WTC11 (cell line): Measurements from ENCODE around the gene ZFAND3. TPM values are rescaled to one million over a fixed set of nuclear protein-coding genes. Genes with fewer than 3 reads are reported as not detected.

ENCODE experiments used
- ATAC-seq: fragments of 200-7000 bp; cut with Tn5 transposase; 2 replicates; pipeline ENCODE4 v1.10.0; 2021; ENCODE audit warnings: mild to moderate bottlenecking, moderate library complexity
- CTCF ChIA-PET: fragments of 300-600 bp; sonication (Branson Sonifier 250); formaldehyde crosslinking; loops from one replicate; lab custom pipeline; 2021; ENCODE audit warnings: antibody characterized with exemption; lab: Charles Lee
- POLR2A ChIA-PET: fragments of 350-600 bp; sonication (Branson Sonifier 250); formaldehyde crosslinking; loops from one replicate; lab custom pipeline; 2021; ENCODE audit warnings: antibody characterized with exemption; lab: Charles Lee
- DNase-seq: peaks from one replicate; pipeline ENCODE4 v3.0.0; 2021; ENCODE audit warnings: low spot score
- H3K27ac Mint-ChIP-seq: 2 replicates; pipeline ENCODE4 v1.8.0; 2021; ENCODE audit warnings: mixed read lengths
- H3K27me3 Mint-ChIP-seq: 2 replicates; pipeline ENCODE4 v1.8.0; 2021; ENCODE audit warnings: low read depth, mild to moderate bottlenecking, moderate library complexity, mixed read lengths
- H3K36me3 Mint-ChIP-seq: 2 replicates; pipeline ENCODE4 v1.8.0; 2021; ENCODE audit warnings: mixed read lengths
- H3K4me1 Mint-ChIP-seq: 2 replicates; pipeline ENCODE4 v1.8.0; 2022; ENCODE audit warnings: mixed read lengths
- H3K4me3 Mint-ChIP-seq: 2 replicates; pipeline ENCODE4 v1.8.0; 2021; ENCODE audit warnings: mild to moderate bottlenecking, moderate library complexity, mixed read lengths
- H3K9me3 Mint-ChIP-seq: 2 replicates; pipeline ENCODE4 v1.8.0; 2021; ENCODE audit warnings: mixed read lengths
- AFF4 ChIP-seq: sonication (generic); formaldehyde crosslinking; IDR thresholded peaks from 2 replicates; pipeline ENCODE4 v1.8.1; 2023; ENCODE audit warnings: mild to moderate bottlenecking, missing genetic modification reagents, borderline replicate concordance
- ATF1 ChIP-seq: sonication (generic); formaldehyde crosslinking; IDR thresholded peaks from 2 replicates; pipeline ENCODE4 v1.8.1; 2023; ENCODE audit warnings: mild to moderate bottlenecking, moderate library complexity, missing genetic modification reagents
- CBFB ChIP-seq: sonication (generic); formaldehyde crosslinking; IDR thresholded peaks from 2 replicates; pipeline ENCODE4 v1.8.1; 2022; ENCODE audit warnings: mild to moderate bottlenecking, low read depth, missing genetic modification reagents
- CDX4 ChIP-seq: fragments of 250-450 bp; sonication (Bioruptor Pico); IDR thresholded peaks from 2 replicates; pipeline ENCODE4 v1.9.0; 2021; ENCODE audit warnings: moderate library complexity, mild to moderate bottlenecking, inconsistent platforms, borderline replicate concordance
- CTCF ChIP-seq: fragments of 200-600 bp; IDR thresholded peaks from 2 replicates; pipeline ENCODE4 v1.8.0; 2022; ENCODE audit warnings: antibody characterized with exemption
- ELF4 ChIP-seq: sonication (generic); formaldehyde crosslinking; IDR thresholded peaks from 2 replicates; pipeline ENCODE4 v1.8.1; 2022; ENCODE audit warnings: low read depth, mild to moderate bottlenecking, moderate library complexity, missing genetic modification reagents
- ERG ChIP-seq: fragments of 250-450 bp; sonication (Bioruptor Pico); IDR thresholded peaks from 2 replicates; pipeline ENCODE4 v1.8.0; 2021; ENCODE audit warnings: mild to moderate bottlenecking
- FOXJ3 ChIP-seq: sonication (generic); formaldehyde crosslinking; IDR thresholded peaks from 2 replicates; pipeline ENCODE4 v1.9.0; 2021; ENCODE audit warnings: missing genetic modification reagents, mild to moderate bottlenecking, borderline replicate concordance
- FOXK1 ChIP-seq: sonication (generic); formaldehyde crosslinking; IDR thresholded peaks from 2 replicates; pipeline ENCODE4 v1.8.0; 2022; ENCODE audit warnings: mild to moderate bottlenecking, moderate library complexity, missing genetic modification reagents
- JUN ChIP-seq: sonication (generic); formaldehyde crosslinking; IDR thresholded peaks from 2 replicates; pipeline ENCODE4 v1.8.0; 2023; ENCODE audit warnings: mild to moderate bottlenecking, missing genetic modification reagents
- KAT7 ChIP-seq: sonication (generic); formaldehyde crosslinking; IDR thresholded peaks from 2 replicates; pipeline ENCODE4 v1.8.1; 2023; ENCODE audit warnings: missing genetic modification reagents, mild to moderate bottlenecking, borderline replicate concordance
- MXD4 ChIP-seq: fragments of 250-450 bp; sonication (Bioruptor Pico); IDR thresholded peaks from 2 replicates; pipeline ENCODE4 v1.8.0; 2021; ENCODE audit warnings: mild to moderate bottlenecking, moderate library complexity, borderline replicate concordance
- MYBL2 ChIP-seq: sonication (generic); formaldehyde crosslinking; IDR thresholded peaks from 2 replicates; pipeline ENCODE4 v1.8.1; 2023; ENCODE audit warnings: mild to moderate bottlenecking, moderate library complexity, missing genetic modification reagents
- NFATC4 ChIP-seq: fragments of 250-450 bp; sonication (Bioruptor Pico); IDR thresholded peaks from 2 replicates; pipeline ENCODE4 v1.9.0; 2021; ENCODE audit warnings: mild to moderate bottlenecking
- NR3C1 ChIP-seq: sonication (generic); formaldehyde crosslinking; conservative IDR thresholded peaks from 2 replicates; pipeline ENCODE4 v1.8.1; 2023; ENCODE audit warnings: low read depth, mild to moderate bottlenecking, missing genetic modification reagents
- PREB ChIP-seq: sonication (generic); formaldehyde crosslinking; IDR thresholded peaks from 2 replicates; pipeline ENCODE4 v1.8.1; 2022; ENCODE audit warnings: mild to moderate bottlenecking, missing genetic modification reagents, moderate library complexity, borderline replicate concordance
- RELA ChIP-seq: sonication (generic); formaldehyde crosslinking; IDR thresholded peaks from 2 replicates; pipeline ENCODE4 v1.8.1; 2022; ENCODE audit warnings: missing genetic modification reagents, mild to moderate bottlenecking, borderline replicate concordance
- STAT6 ChIP-seq: sonication (generic); formaldehyde crosslinking; conservative IDR thresholded peaks from 2 replicates; pipeline ENCODE4 v1.8.1; 2023; ENCODE audit warnings: mild to moderate bottlenecking, low read depth, missing genetic modification reagents, moderate library complexity
- ZBTB43 ChIP-seq: sonication (generic); formaldehyde crosslinking; IDR thresholded peaks from 2 replicates; pipeline ENCODE4 v1.8.1; 2023; ENCODE audit warnings: mild to moderate bottlenecking, missing genetic modification reagents
- ZNF423 ChIP-seq: fragments of 250-450 bp; sonication (Bioruptor Pico); IDR thresholded peaks from 2 replicates; pipeline ENCODE4 v2.1.2; 2022; ENCODE audit warnings: mild to moderate bottlenecking, moderate library complexity
- total RNA-seq: library from RNA; stranded (reverse); gene quantifications from 3 replicates; pipeline ENCODE4 v1.2.3, GENCODE V29; 2021

ZFAND3 gene
- total RNA-seq, 1 experiment from 2014 or later = 50.3 TPM

- ChIA-PET CTCF (no interaction called here), POLR2A (no interaction called here)
- Mint-ChIP-seq H3K4me1 (peaks cover 7% of the 10 kb centered on the region), H3K27me3 (no peaks in the 10 kb centered on the region), H3K4me3 (no peak overlapping the region), H3K36me3 (peaks cover 24% of the 10 kb centered on the region), H3K9me3 (peaks cover 30% of the 10 kb centered on the region), H3K27ac (no peak overlapping the region)
- DNase-seq = no peak
- ATAC-seq = no peak
- no peak for TF ChIP-seq ZBTB43
- TF ChIP-seq ERG (CRISPR knock-in tag) = no peak
- no peak for TF ChIP-seq AFF4 (CRISPR knock-in tag)
- TF ChIP-seq MYBL2 (CRISPR knock-in tag) = no peak
- no peak for TF ChIP-seq ZNF423 (CRISPR knock-in tag)
- no peak for TF ChIP-seq CBFB (CRISPR knock-in tag)
- TF ChIP-seq CTCF = no peak
- TF ChIP-seq CDX4 (CRISPR knock-in tag) = no peak
- no peak for TF ChIP-seq RELA (CRISPR knock-in tag)
- TF ChIP-seq FOXK1 (CRISPR knock-in tag) = no peak
- TF ChIP-seq ELF4 (CRISPR knock-in tag) = no peak
- no peak for TF ChIP-seq JUN (CRISPR knock-in tag)
- no peak for TF ChIP-seq KAT7 (CRISPR knock-in tag)
- TF ChIP-seq ATF1 (CRISPR knock-in tag) = no peak
- no peak for TF ChIP-seq NFATC4
- no peak for TF ChIP-seq NR3C1 (CRISPR knock-in tag)
- no peak for TF ChIP-seq MXD4
- no peak for TF ChIP-seq FOXJ3 (CRISPR knock-in tag)
Measured at GRCh38 chr6:37966801-37967200, 147.3 kb downstream of the ZFAND3 start.

- no peak for ATAC-seq
Measured at GRCh38 chr6:37967651-37968050, 148.1 kb downstream of the ZFAND3 start.

More at GRCh38 chr6:37967651-37968050, 148.1 kb downstream of the ZFAND3 start:
- POLR2A ChIA-PET = no interaction called here
- no peak for DNase-seq
- H3K27ac Mint-ChIP-seq = no peak overlapping the region
- TF ChIP-seq STAT6 (CRISPR knock-in tag) (no peak), MYBL2 (CRISPR knock-in tag) (no peak), PREB (no peak)
- TF ChIP-seq, all 79 proteins: peak for 0
- Mint-ChIP-seq H3K4me3 (no peak overlapping the region), H3K4me1 (peaks cover 7% of the 10 kb centered on the region), H3K27me3 (no peaks in the 10 kb centered on the region), H3K36me3 (peaks cover 16% of the 10 kb centered on the region), H3K9me3 (peaks cover 22% of the 10 kb centered on the region)
- CTCF ChIA-PET = no interaction called here
